HG03439 (cell line): ENCODE measurements around the gene SEC24D.
A peak's percentile ranks its signal among the peaks of the same experiment; 100 is the strongest.

Experiments
- ATAC-seq: cut with Tn5 transposase; IDR thresholded peaks from one replicate; pipeline ENCODE4 v1.9.1; 2021; ENCODE audit warnings: mild to moderate bottlenecking, moderate library complexity; ENCODE audit not compliant: unreplicated experiment

Gene SEC24D

DNA sequence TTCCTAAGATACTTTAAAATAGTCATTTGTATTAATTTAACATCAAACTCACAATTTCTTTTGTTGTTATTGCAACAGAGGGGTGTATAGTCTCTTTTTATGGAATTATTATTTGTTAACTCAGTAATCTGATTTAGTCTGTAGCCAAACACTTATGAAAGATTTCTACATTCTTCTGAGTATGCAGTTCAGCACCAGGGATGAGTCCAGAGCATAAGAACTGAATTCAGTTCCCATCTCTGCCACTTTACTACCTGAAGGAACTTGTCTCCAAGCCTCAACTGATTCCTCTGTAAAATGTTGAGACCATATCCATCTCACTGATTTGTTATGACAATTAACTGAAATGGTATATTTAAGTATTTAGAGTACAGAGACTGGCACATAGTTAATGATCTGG lies 105.2 kb downstream of the SEC24D start:
- ATAC-seq: no peak

- no peak for ATAC-seq
Observed at GRCh38 chr4:118729287-118730286, 106.3 kb downstream of the SEC24D start.

GRCh38 chr4:118727360-118727759 lies 108.6 kb downstream of the SEC24D start:
- no peak for ATAC-seq

DNA sequence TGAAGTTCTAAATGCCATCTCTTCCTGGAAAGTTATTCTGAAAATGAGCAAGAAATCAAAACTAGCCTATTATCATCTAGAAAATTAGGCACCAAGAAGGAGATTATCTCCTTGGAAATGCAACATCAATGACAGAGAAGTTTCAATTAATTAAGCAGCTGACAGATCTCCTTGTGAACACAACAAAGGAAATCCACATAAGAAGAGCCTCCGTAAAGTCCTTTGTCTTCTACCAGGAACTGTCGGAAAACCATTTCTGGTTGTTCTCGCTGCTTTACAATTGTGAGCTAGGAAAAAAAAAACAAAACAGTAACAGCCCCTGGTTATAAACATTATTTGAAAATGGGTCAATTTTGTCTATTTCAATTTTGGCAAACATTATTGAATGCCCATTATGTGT lies 112.6 kb downstream of the SEC24D start:
- no peak for ATAC-seq

DNA sequence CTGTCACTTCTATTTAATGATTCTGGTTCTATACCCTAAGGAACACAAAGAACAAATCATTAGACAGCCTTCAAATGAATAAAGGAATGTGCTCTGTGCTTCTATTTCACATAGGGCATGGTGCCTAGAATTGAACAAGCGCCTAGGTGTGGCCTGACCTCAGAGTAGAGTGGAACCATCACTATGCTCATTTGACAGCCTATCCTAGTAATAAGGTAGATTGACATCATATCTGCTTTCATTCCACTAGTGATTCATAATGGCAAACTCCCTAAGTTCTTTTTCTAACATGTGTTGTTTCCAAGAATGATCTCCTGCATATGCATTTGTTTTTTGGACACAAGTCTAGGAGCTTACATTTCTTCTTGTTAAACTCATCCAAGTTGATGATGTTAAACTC lies 114.2 kb downstream of the SEC24D start:
- ATAC-seq: no peak

DNA sequence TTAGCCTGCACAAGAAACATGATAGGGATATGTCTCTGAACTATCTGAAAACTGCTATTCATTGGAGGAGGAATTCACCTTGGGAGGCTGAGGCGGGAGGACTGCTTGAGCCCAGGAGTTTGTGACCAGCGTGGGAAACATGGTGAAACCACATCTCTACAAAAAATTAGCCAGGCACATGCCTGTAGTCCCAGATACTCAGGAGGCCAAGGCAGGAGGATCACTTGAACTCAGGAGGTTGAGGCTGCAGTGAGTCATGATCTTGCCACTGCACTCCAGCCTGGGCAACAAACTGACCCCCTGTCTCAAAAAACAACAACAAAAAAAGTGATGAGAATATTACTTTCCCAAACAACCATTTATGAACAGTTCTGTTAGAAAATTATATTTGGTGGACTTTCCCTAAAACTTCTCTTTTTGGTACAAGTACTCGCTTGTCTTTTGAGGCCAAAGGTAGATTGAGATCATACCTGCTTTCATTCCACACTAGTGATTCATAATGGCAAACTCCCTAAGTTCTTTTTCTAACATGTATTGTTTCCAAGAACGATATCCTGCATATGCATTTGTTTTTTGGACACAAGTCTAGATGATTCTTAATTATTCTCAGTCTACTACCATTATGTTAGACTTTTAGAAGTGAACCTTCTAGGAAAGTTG lies 117.3 kb downstream of the SEC24D start:
- ATAC-seq: no peak

DNA sequence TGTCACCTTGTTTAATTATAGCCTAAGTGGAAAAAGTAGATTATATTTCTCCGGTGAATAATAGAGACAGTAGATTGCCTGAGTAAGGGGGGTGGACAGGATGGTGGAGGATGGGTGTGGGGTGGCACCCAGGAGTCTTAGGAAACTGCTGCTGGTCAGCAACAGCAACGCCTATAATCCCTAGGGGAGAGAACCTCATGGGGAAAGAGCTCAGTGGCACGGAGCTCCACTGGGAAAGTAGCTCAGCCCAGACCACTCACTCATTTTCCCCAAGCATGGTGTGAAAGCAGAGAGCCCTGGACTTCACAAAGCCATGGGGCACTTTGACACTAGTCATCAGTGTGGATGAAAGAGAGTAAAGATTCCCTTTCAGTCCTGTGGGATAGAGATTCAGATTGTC lies 119.6 kb downstream of the SEC24D start:
- no peak for ATAC-seq

GRCh38 chr4:118714682-118715081 lies 121.2 kb downstream of the SEC24D start:
- no peak for ATAC-seq

DNA sequence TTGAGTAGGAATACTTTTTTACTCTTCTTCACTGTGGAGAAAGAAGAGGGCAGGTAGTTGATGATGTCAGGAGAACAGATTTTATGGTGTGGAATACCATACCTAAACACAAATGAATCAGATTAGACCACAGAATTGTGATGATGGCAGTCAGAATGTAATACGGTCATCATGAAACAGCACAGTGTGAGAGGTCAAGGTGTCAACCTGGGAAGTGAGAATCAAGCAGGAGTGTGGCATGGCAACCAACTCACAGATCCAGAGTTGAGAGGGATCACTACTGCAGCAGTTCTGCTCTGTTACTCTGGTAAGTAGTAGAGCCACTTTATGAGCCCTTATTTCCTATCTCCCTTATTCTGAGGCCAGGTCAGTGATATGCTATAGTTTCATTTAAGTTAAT lies 123.1 kb downstream of the SEC24D start:
- no peak for ATAC-seq

DNA sequence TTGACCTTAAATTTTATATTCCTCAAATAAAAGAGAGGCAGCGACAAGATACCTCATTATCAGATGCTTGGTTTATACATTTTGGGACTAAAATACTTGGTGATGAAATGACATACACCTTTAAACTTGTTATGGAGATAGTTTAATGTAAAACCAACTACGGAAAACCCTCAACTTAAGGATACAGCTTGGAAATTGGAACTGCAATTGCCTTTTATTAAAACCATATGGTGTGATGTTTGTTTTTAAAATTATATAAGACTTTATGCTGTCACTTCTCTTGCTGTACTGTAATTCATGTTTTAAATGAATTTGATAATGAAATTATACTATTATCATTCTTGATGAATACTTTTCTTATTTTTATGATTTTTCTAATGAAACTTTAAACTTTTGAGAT lies 124.9 kb downstream of the SEC24D start:
- ATAC-seq: no peak

DNA sequence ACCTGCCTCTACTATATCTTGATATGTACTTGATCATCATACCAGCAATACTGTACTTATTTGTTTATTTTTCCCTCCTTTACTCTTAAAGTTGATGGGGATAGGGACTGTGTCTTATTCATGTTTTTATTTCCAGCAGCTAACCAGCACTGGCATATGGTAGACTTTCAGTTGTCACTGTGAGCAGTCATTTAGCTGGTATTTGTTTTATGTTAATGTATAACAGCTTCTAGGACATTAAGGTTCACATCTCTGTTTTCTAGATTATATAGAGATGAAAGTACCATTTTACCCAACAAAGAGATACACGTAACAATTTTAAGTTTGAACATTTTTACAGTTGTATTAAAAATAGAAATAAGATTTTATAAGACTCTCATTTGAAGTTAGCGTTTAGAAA lies 132.8 kb downstream of the SEC24D start:
- ATAC-seq: no peak

- ATAC-seq: peak; percentile 100
Observed at GRCh38 chr4:118684873-118685811, 150.8 kb downstream of the SEC24D start, which contains the start of gene METTL14. Gene METTL14, plus strand, starts transcription at chr4:118685392. Its CDS starts 143 bp downstream, at chr4:118685535.

GRCh38 chr4:118683513-118683912 lies 152.4 kb downstream of the SEC24D start:
- no peak for ATAC-seq

DNA sequence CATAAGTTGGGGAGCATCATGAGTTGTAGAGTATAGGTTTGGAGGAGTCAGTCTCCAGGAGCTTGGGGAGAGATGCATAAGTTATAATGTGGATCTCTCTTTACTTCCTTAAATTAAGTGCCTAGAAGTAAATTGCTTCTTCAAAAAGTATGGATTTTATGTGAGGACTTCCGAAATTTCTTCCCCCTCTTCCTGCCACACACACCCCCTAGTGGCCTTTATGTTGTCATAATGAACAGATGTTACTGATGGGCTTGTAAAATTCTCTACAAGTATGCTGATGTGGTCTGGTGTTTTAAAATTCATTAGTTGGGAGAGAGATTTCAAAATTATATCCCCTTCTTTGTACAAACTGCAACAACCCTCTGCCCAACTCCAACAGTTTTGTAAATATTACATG lies 153.0 kb downstream of the SEC24D start:
- ATAC-seq: no peak

DNA sequence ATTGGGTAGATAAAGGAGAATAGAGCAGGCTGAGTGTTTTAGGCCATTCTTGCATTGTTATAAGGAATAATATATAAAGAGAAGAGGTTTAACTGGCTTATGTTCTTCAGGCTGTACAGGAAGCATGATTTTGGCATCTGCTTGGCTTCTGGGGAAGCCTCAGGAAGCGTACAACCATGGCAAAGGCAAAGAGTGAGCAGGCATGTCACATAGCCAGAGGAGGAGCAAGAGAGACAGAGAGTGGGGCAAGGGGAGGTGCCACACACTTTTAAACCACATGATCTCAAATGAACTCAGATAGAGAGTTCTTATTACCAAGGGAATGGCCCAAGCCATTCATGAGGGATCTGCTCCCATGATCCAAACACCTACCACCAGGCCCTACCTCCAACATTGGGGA lies 155.1 kb downstream of the SEC24D start:
- no peak for ATAC-seq

GRCh38 chr4:118676128-118676527 lies 159.8 kb downstream of the SEC24D start:
- ATAC-seq: no peak
